Esophagus squamous epithelium (tissue), 5 donors: ENCODE measurements around the gene PSAPL1. TPM values are rescaled to one million over a fixed set of nuclear protein-coding genes. Genes with fewer than 3 reads are reported as not detected.

ENCODE experiments used
- DNase-seq: peaks from one replicate; lab custom pipeline; 2025; lab: John Stamatoyannopoulos, UW
- H3K27ac ChIP-seq, 4 donors: fragments of 200-600 bp; sonication (generic); one replicate each; pipeline ENCODE4 v1.5.1; 2016 to 2019; ENCODE audit warnings: mild to moderate bottlenecking in 1 of 4
- H3K27me3 ChIP-seq, 4 donors: fragments of 200-600 bp; sonication (generic); 1 replicate in 3 of 4; 2 replicates in 1 of 4; pipeline versions ENCODE4 v1.5.1 to v1.6.0; 2017 to 2021; ENCODE audit warnings: antibody characterized with exemption in 1 of 4
- H3K36me3 ChIP-seq, 3 donors: fragments of 200-600 bp; sonication (generic); one replicate each; pipeline ENCODE4 v1.5.1; 2016 to 2019
- H3K4me1 ChIP-seq, 3 donors: fragments of 200-600 bp; sonication (generic); one replicate each; pipeline ENCODE4 v1.5.1; 2017 to 2019
- H3K4me3 ChIP-seq, 4 donors: fragments of 200-600 bp; sonication (generic); 1 replicate in 3 of 4; 2 replicates in 1 of 4; pipeline ENCODE4 v1.5.1; 2016 to 2019; ENCODE audit warnings: mild to moderate bottlenecking in 2 of 4, moderate library complexity in 1 of 4
- H3K9me3 ChIP-seq, 3 donors: fragments of 200-600 bp; sonication (generic); one replicate each; pipeline ENCODE4 v1.5.1; 2016 to 2019
- POLR2A ChIP-seq, 4 donors: fragments of 450-650 bp; IDR thresholded peaks; one replicate each; pipeline ENCODE4 v1.6.1; 2017; ENCODE audit warnings: antibody characterized with exemption in 4 of 4, mild to moderate bottlenecking in 4 of 4, moderate library complexity in 3 of 4
- WGBS, 2 donors: methylation state at CpG; one replicate each; pipeline ENCODE4 v1.1.5; 2018; 5-methylcytosine and 5-hydroxymethylcytosine counted together
- intact Hi-C: fragments of 100-400 bp; cut with DNase I; formaldehyde crosslinking; loops from one replicate; pipeline ENCODE4 v1.15.0; 2022
- total RNA-seq, 4 donors: library from RNA; depleted of rRNA; stranded (reverse); fragments of >200 nt; gene quantifications; one replicate each; pipeline ENCODE4 v1.1.0, GENCODE V29; 2016
- TF ChIP-seq, protein P1 (sequence below), 6 experiments: fragments of 450-650 bp in 4 of 6; fragments of 200-600 bp in 2 of 6; sonication (generic) in 2 of 6; IDR thresholded peaks; one replicate each; pipeline ENCODE4 v1.5.1; 2016 to 2019; ENCODE audit warnings: antibody characterized with exemption in 6 of 6, mild to moderate bottlenecking in 4 of 6, moderate library complexity in 4 of 6
- donor health status: DM: yes; HTN: yes; CAD: no.

The PSAPL1 gene
- total RNA-seq, 4 donors from 2014 or later, result under 0.01 to 0.15 (median 0.09) TPM; not detected in 1

DNA sequence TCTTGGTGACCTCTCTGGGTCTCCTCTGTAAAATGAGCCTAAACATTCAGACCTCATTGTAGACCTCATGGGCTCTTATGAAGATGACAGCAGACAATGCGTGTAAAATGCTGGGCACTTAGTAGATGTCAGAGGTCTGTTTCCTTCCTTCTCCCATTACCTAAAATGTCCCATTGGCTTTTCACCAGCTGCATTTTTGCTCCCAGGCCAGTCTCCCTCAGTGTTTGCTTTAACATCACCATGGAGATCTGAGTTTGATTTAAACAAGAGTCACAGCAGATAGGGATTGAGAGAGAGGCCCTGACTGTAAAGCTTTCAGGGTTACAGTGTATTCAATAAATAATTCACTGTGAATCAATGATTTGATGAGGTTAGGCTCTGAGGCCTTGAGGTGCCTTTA lies 24.3 kb downstream of the PSAPL1 start:
- Histone ChIP-seq H3K4me1 (no peaks in the 10 kb centered on the region), H3K9me3 (peaks cover 0 to 13% (median 7%) of the 10 kb centered on the region in 3 donors), H3K36me3 (no peaks in the 10 kb centered on the region), H3K4me3 (no peak overlapping the region), H3K27me3 (peaks cover 0 to 10% (median 0%) of the 10 kb centered on the region in 4 donors), H3K27ac (peak overlapping the region in 1 of 4 donors; percentile 21)
- WGBS, 2 donors, result 57 to 60% methylated on average over 1 of the region's 1 CpG
- DNase-seq, result no peak
- TF ChIP-seq, protein P1, sequence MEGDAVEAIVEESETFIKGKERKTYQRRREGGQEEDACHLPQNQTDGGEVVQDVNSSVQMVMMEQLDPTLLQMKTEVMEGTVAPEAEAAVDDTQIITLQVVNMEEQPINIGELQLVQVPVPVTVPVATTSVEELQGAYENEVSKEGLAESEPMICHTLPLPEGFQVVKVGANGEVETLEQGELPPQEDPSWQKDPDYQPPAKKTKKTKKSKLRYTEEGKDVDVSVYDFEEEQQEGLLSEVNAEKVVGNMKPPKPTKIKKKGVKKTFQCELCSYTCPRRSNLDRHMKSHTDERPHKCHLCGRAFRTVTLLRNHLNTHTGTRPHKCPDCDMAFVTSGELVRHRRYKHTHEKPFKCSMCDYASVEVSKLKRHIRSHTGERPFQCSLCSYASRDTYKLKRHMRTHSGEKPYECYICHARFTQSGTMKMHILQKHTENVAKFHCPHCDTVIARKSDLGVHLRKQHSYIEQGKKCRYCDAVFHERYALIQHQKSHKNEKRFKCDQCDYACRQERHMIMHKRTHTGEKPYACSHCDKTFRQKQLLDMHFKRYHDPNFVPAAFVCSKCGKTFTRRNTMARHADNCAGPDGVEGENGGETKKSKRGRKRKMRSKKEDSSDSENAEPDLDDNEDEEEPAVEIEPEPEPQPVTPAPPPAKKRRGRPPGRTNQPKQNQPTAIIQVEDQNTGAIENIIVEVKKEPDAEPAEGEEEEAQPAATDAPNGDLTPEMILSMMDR (IDR thresholded peaks at IDR 0.05), result no peak
- TF ChIP-seq POLR2A (IDR thresholded peaks at IDR 0.05), result no peak
- intact Hi-C loops, result no loop called here

DNA sequence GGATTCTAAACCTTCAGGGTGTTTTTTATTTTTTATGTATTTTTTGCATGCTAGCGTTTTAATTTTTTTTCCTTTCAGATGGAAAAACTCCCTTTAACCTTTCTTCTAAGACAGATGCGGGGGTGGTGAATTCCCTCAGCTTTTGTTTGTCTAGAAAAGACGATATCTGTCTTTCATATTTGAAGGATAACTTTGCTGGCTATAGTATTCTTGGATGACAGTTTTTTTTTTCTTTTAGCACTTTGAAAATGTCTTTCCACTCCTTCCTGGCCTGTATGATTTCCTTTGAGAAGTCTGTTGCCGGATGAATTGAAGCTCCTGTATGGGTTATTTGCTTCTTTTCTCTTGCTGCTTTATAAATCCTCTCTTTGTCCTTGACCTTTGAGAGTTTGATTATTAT lies 26.6 kb downstream of the PSAPL1 start:
- 88% methylated on average over 4 of the region's 4 CpGs for WGBS, 2 donors
- Histone ChIP-seq H3K27me3 (peaks cover 0 to 10% (median 0%) of the 10 kb centered on the region in 4 donors), H3K9me3 (peaks cover 0 to 13% (median 7%) of the 10 kb centered on the region in 3 donors), H3K4me1 (peaks cover 0 to 4% (median 3%) of the 10 kb centered on the region in 3 donors), H3K4me3 (no peak overlapping the region), H3K27ac (no peak overlapping the region), H3K36me3 (no peaks in the 10 kb centered on the region)
- TF ChIP-seq POLR2A (IDR thresholded peaks at IDR 0.05), result no peak
- TF ChIP-seq, protein P1 (IDR thresholded peaks at IDR 0.05), result no peak
- intact Hi-C loops, result no loop called here
- DNase-seq, result no peak

DNA sequence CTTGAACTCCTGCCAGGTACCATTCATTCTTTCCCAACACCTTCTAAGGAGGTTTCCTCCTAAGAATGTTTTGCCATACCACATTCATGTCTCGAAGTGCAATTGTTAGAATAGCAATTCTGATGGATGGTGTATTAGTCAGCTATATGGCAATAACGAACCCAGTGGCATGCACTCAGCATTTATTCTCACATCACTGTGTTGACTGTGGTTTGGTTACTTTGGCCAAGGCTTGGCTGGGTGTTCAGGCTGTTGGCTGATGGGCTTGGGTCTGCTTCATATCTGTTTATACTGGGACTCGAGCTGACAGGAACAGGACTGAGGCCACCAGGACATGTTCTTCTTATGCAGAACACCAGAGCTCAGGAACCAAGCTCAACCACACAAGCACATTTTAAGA lies 31.7 kb downstream of the PSAPL1 start:
- H3K4me1 ChIP-seq, result peaks cover 0 to 8% (median 5%) of the 10 kb centered on the region in 3 donors
- H3K27ac ChIP-seq, result no peak overlapping the region
- H3K27me3 ChIP-seq, result peaks cover 0 to 13% (median 0%) of the 10 kb centered on the region in 4 donors
- no peaks in the 10 kb centered on the region for H3K36me3 ChIP-seq
- H3K4me3 ChIP-seq, result no peak overlapping the region
- TF ChIP-seq, protein P1 (IDR thresholded peaks at IDR 0.05), result no peak
- TF ChIP-seq POLR2A (IDR thresholded peaks at IDR 0.05), result no peak
- intact Hi-C loops, result no loop called here
- WGBS, 2 donors, result 15 to 24% methylated on average over 2 to 3 of the region's 3 CpGs
- no peak for DNase-seq
- H3K9me3 ChIP-seq, result peaks cover 0 to 3% (median 0%) of the 10 kb centered on the region in 3 donors

DNA sequence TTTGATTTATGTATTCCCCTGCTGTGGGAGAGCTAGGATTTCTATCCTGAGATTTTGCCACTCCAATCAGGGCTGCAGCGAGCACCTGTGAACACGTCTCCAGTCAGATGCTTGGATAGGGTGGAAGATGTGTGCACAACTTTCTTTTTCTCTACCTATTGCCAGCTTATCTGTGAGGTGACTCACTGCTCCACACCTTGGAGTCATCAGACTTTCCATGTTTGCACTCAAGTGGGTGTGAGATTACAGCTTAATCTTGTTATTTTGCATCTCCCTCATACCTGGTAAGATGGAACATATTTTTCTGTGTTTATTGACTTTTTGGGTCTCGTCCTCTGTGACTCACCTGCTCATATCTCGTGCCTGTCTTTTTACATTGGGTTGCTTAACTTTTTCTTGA lies 32.2 kb downstream of the PSAPL1 start:
- Histone ChIP-seq H3K27ac (no peak overlapping the region), H3K36me3 (no peaks in the 10 kb centered on the region), H3K4me3 (no peak overlapping the region), H3K4me1 (peaks cover 2 to 13% (median 5%) of the 10 kb centered on the region in 3 donors), H3K9me3 (no peaks in the 10 kb centered on the region), H3K27me3 (peaks cover 0 to 15% (median 0%) of the 10 kb centered on the region in 4 donors)
- intact Hi-C loops, result no loop called here
- no peak for TF ChIP-seq POLR2A (IDR thresholded peaks at IDR 0.05)
- TF ChIP-seq, protein P1 (IDR thresholded peaks at IDR 0.05), result no peak
- WGBS, 2 donors, result 18 to 26% methylated on average over 4 of the region's 4 CpGs
- DNase-seq, result no peak

DNA sequence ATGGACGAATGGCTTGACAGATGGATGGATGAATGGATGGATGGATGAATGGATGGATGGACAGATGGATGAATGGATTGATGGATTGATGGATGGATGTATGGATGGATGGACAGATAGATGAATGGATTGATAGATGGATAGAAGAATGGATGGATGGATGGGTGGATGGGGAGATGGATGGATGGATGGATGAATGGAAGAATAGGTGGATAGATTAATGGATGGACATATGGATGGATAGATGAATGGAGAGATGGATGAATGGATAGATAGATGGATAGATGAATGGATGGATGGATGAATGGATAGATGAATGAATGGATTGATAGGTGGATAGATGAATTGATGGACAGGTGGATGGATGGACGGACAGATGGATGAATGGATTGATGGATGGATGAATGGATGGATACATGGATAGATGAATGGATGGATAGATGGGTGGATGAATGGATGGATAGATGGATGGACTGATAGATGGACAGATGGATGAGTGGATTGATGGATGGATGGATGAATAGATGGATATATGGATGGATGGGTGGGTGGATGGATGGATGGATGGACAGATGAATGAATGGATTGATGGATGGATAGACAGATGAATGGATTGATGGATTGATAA lies 33.9 kb downstream of the PSAPL1 start:
- TF ChIP-seq POLR2A (IDR thresholded peaks at IDR 0.05), result no peak
- TF ChIP-seq, protein P1 (IDR thresholded peaks at IDR 0.05), result no peak
- WGBS, 2 donors, result 66 to 88% methylated on average over 2 of the region's 2 CpGs
- intact Hi-C loops, result no loop called here
- Histone ChIP-seq H3K4me1 (peaks cover 4 to 24% (median 9%) of the 10 kb centered on the region in 3 donors), H3K27ac (no peak overlapping the region), H3K9me3 (no peaks in the 10 kb centered on the region), H3K4me3 (no peak overlapping the region), H3K36me3 (no peaks in the 10 kb centered on the region), H3K27me3 (peaks cover 0 to 23% (median 0%) of the 10 kb centered on the region in 4 donors)
- DNase-seq, result no peak
